HG03342 (cell line): ENCODE measurements around the gene ZNF460.
A peak's percentile ranks its signal among the peaks of the same experiment; 100 is the strongest.

Source experiments
- ATAC-seq: cut with Tn5 transposase; IDR thresholded peaks from one replicate; pipeline ENCODE4 v1.9.1; 2021; ENCODE audit warnings: mild to moderate bottlenecking, moderate library complexity; ENCODE audit not compliant: unreplicated experiment

ZNF460 gene

GRCh38 chr19:57279418-57280164 is 694 bp upstream of the ZNF460 start:
- peak; percentile 58 for ATAC-seq

GRCh38 chr19:57280962-57281400 is 696 bp downstream of the ZNF460 start:
- no peak for ATAC-seq

GRCh38 chr19:57282011-57282643 is 1.8 kb downstream of the ZNF460 start:
- no peak for ATAC-seq

- no peak for ATAC-seq
Measured at GRCh38 chr19:57288373-57288772, 8.1 kb downstream of the ZNF460 start.

- no peak for ATAC-seq
Measured at GRCh38 chr19:57290970-57291369, 10.7 kb downstream of the ZNF460 start.

GRCh38 chr19:57292547-57292946 is 12.3 kb downstream of the ZNF460 start:
- ATAC-seq, result no peak

- ATAC-seq, result no peak
Measured at GRCh38 chr19:57293719-57294118, 13.4 kb downstream of the ZNF460 start.

GRCh38 chr19:57302020-57302465 is 21.8 kb downstream of the ZNF460 start:
- ATAC-seq, result no peak

- ATAC-seq, result no peak
Measured at GRCh38 chr19:57302727-57303401, 22.6 kb downstream of the ZNF460 start.

- no peak for ATAC-seq
Measured at GRCh38 chr19:57305056-57305455, 24.8 kb downstream of the ZNF460 start.

GRCh38 chr19:57308514-57308913 is 28.2 kb downstream of the ZNF460 start:
- ATAC-seq, result no peak

- ATAC-seq, result no peak
Measured at GRCh38 chr19:57310792-57311191, 30.5 kb downstream of the ZNF460 start.

- ATAC-seq, result no peak
Measured at GRCh38 chr19:57314146-57314545, 33.9 kb downstream of the ZNF460 start.

GRCh38 chr19:57317503-57317902 is 37.2 kb downstream of the ZNF460 start:
- ATAC-seq, result no peak

- ATAC-seq, result no peak
Measured at GRCh38 chr19:57319869-57320179, 39.5 kb downstream of the ZNF460 start.

- ATAC-seq, result peak; percentile 96
Measured at GRCh38 chr19:57320180-57321084, 40.1 kb downstream of the ZNF460 start, which contains the start of gene ZNF543. ZNF543 (plus strand) TSS chr19:57320472; CDS start chr19:57320854, 382 bp downstream.

GRCh38 chr19:57321116-57321515 is 40.8 kb downstream of the ZNF460 start:
- ATAC-seq, result no peak

GRCh38 chr19:57321751-57322150 is 41.5 kb downstream of the ZNF460 start:
- no peak for ATAC-seq

- no peak for ATAC-seq
Measured at GRCh38 chr19:57324992-57325391, 44.7 kb downstream of the ZNF460 start.

- ATAC-seq, result no peak
Measured at GRCh38 chr19:57327993-57328392, 47.7 kb downstream of the ZNF460 start.

- ATAC-seq, result no peak
Measured at GRCh38 chr19:57334191-57334590, 53.9 kb downstream of the ZNF460 start.
